Cardiac septum (tissue), 1 donor: Measurements from ENCODE around the gene MYL10. TPM values are rescaled to one million over a fixed set of nuclear protein-coding genes. Genes with fewer than 3 reads are reported as not detected.

Experiments used
- DNase-seq: peaks from one replicate; pipeline ENCODE4 v3.0.0-alpha.2; 2020; ENCODE audit warnings: low spot score
- intact Hi-C: fragments of 100-400 bp; cut with DNase I; formaldehyde crosslinking; loops from one replicate; pipeline ENCODE4 v1.14.0; 2022
- long read RNA-seq: library from polyadenylated mRNA; unstranded; transcript quantifications from one replicate; pipeline ENCODE4 v2.0.0, GENCODE V29; 2021
- total RNA-seq: library from RNA; stranded (reverse); fragmentation: NEBNext Ultra II Directional; extraction: Animal tissue kit (Norgen Biotek cat#: 25700); gene quantifications from one replicate; pipeline ENCODE4 v1.2.1, GENCODE V29; 2021
- donor health status: DM: no; HTN: no; CAD: no.

Gene MYL10
- total RNA-seq = not detected
- long read RNA-seq = 0 reads

DNA sequence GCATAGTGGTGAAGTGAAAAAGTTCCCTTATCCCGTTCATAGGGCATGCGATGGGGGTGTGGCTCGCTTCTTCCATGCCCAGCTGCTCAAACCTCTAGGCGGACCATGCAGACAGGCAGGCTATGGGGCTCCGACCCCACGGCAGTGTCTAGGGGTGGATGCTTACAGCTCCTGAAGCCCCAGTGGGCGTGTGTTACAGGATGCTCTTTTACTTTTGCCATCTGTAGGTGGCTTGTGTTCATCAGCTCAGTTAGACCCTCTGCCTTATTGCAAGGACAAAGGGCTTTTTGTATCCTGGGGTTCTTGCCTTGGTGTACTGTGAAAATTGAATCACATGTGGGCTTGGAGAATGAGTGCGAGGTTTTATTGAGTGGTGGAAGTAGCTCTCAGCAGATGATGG, at the start of gene MYL10:
Gene MYL10 (minus strand): TSS at position 126 of the 400 bp plus-strand sequence. CDS start 178 bp downstream, outside the sequence.
- intact Hi-C loops = no loop called here

GRCh38 chr7:101678658-101679057, 49.6 kb upstream of the MYL10 start:
- DNase-seq = no peak
- intact Hi-C loops = no loop called here

More for the DNA sequence above, at the start of gene MYL10:
- DNase-seq = no peak

GRCh38 chr7:101677797-101678479, 48.8 kb upstream of the MYL10 start:
- intact Hi-C loops = no loop called here
- DNase-seq = no peak

DNA sequence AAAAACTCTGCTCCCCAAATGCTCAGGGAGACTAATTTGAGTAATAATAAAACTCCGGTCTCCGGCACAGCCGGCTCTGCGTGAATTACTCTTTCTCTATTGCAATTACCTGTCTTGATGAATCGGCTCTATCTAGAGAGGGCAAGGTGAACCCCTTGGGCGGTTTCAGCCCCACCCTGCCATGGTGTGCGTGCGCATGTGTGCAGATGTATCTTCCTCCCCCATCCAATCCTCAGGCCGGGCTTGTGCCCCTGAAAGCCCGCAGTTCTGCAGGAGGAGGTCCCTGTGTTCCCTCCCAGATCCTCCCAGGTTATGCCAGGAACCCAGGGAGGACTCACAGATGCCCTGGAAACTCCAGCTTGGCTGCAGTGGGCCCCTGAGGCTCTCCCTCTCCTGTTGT, 48.3 kb upstream of the MYL10 start:
- DNase-seq = no peak
- intact Hi-C loops = no loop called here

- intact Hi-C loops = no loop called here
- no peak for DNase-seq
Measured at GRCh38 chr7:101676956-101677355, 47.9 kb upstream of the MYL10 start.

DNA sequence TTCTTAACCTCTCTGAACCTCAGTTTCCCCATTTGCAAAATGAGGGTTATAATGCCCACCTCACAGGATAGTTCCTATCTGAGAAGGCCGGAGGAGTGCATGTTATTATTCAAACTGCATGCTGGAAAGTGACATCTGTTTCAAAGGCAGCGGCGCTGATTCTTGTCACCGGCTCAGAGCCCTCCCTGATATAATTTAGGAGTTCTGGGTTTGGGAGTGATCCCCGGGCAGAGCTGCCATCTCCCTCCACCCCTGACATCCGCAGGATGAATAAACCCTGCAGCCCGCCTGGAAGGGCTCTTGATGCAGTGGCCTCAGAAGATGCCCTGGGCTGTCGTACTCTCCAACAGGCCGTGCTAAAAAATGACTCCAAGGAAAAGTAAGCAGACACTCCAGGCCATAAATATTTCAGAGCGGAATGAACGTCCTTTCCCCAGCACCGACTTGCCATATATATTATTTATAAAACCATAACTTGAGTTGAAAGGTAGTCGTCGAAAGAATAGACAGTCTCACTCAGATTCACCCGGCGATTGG, 47.0 kb upstream of the MYL10 start:
- DNase-seq = no peak
- intact Hi-C loops = no loop called here

DNA sequence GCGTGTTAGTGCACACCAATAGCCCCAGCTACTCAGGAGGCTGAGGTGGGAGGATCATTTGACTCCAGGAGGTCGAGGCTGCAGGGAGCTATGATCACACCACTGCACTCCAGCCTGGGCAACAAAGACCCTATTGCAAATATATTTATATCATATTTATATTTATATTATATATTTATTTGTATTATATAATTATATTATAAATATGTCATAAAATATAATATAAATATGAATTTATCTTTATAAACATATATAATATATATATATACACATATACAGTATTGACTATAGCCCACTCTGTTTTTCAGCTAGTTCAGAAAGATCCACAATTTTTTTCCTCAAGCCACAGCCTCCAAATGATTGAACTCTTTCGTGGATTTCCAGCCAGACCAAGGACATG, 45.3 kb upstream of the MYL10 start:
- no peak for DNase-seq
- intact Hi-C loops = no loop called here

GRCh38 chr7:101673951-101674350, 44.9 kb upstream of the MYL10 start:
- no peak for DNase-seq
- intact Hi-C loops = no loop called here

GRCh38 chr7:101673315-101673714, 44.2 kb upstream of the MYL10 start:
- no peak for DNase-seq
- intact Hi-C loops = no loop called here

GRCh38 chr7:101671371-101672356, 42.6 kb upstream of the MYL10 start:
- DNase-seq = no peak
- intact Hi-C loops = no loop called here

DNA sequence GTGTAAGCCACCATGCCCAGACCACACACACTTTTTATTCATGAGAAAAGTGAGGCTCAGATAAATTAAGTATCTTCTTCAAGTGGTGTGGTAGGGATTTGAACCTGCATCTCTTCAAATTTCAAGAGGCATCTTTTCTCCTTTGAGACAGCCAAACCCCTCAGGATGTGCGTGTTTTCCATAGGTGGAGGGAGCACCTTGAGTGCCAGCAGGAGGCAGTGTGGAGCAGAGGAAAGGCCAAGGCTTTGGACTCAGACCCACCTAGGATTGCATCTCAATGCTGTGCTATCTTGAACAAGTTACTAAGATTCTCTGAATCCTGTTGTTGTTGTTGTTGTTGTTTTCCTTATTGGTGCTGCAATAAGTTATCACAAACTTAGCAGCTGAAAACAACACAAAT, 40.2 kb upstream of the MYL10 start:
- intact Hi-C loops = no loop called here
- DNase-seq = no peak

GRCh38 chr7:101668726-101669125, 39.6 kb upstream of the MYL10 start:
- intact Hi-C loops = no loop called here
- DNase-seq = no peak

GRCh38 chr7:101667920-101668319, 38.8 kb upstream of the MYL10 start:
- intact Hi-C loops = no loop called here
- DNase-seq = no peak

DNA sequence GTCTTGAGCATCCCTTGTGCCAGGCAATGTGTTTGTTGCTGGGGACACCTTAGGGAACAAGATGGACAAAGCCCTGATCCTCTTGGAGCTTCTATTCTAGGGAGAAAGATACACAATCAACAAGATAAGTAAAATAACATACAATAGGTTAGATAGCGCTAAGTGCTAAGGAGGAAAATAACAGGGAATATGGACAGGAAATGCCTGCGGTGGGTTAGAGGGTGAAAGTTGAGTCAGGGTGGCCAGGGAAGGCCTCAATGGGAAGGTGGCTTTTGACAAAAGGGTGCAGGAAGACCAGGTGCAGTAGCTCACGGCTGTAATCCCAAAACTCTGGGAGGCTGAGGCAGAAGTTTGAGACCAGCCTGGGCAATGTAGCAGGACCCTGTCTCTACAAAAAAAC, 38.3 kb upstream of the MYL10 start:
- no peak for DNase-seq
- intact Hi-C loops = no loop called here

DNA sequence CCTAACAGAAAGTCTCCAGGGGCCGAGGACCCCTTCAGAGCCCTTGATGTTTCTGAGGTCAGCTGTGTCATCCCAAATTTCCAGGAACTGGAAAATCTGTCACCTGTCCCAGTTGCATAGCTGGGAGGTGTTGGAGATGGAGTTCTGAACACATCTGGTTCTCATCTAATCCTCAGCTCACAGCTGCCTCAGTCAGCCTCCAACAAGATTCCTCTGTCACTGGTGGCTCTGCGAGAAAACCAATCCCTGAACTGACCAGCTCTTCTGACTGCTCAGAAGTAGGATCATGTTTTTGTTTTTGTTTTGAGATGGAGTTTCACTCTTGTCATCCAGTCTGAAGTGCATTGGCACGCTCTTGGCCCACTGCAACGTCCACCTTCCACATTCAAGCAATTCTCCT, 37.6 kb upstream of the MYL10 start:
- intact Hi-C loops = no loop called here
- DNase-seq = no peak

- no peak for DNase-seq
- intact Hi-C loops = no loop called here
Measured at GRCh38 chr7:101666293-101666692, 37.2 kb upstream of the MYL10 start.

- intact Hi-C loops = no loop called here
- no peak for DNase-seq
Measured at GRCh38 chr7:101664893-101665471, 35.9 kb upstream of the MYL10 start.

- intact Hi-C loops = no loop called here
- DNase-seq = no peak
Measured at GRCh38 chr7:101664436-101664835, 35.3 kb upstream of the MYL10 start.

DNA sequence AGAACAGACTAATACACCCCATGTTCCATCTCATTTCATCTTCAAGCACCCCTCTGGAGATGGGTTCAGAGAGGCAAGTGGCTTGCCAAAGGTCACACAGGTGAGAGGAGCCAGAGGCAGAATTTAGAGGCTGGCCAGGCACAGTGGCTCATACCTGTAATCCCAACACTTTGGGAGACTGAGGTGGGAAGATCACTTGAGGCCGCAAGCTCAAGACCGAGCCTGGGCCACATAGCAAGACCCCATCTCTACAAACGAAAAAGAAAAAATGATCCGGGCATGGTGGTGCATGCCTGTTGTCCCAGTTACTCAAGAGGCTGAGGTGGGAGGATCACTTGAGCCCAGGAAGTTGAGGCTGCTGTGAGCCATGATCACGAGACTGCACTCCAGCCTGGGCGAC, 34.7 kb upstream of the MYL10 start:
- DNase-seq = no peak
- intact Hi-C loops = no loop called here

DNA sequence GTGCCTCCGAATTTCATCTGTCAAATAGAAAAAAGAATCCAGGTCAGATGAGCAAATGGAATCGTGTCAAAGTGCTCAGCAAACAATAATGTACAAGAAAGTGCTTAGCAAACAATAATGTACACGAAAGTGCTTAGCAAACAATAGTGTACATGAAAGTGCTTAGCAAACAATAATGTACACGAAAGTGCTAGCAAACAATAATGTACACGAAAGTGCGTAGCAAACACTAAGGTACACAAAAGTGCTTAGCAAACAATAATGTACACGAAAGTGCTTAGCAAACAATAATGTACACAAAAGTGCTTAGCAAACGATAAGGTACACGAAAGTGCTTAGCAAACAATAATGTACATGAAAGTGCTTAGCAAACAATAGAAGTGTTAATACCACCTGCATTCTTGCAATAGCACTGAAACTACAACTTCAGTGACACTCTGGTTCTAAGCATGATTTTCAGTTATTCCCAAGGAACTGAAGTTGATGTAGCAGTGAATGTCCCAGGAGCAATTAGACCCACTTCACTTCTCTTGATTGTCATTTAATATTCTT, 33.4 kb upstream of the MYL10 start:
- intact Hi-C loops = no loop called here

More for the DNA sequence above, 33.4 kb upstream of the MYL10 start:
- no peak for DNase-seq
